HG02610 (cell line): ENCODE data around the gene PLXND1.

ENCODE experiments used
- ATAC-seq: cut with Tn5 transposase; IDR thresholded peaks from one replicate; pipeline ENCODE4 v1.9.1; 2021; ENCODE audit warnings: mild to moderate bottlenecking, moderate library complexity; ENCODE audit not compliant: unreplicated experiment

PLXND1 gene

GRCh38 chr3:129513705-129514104 is 92.8 kb downstream of the PLXND1 start:
- no peak for ATAC-seq

DNA sequence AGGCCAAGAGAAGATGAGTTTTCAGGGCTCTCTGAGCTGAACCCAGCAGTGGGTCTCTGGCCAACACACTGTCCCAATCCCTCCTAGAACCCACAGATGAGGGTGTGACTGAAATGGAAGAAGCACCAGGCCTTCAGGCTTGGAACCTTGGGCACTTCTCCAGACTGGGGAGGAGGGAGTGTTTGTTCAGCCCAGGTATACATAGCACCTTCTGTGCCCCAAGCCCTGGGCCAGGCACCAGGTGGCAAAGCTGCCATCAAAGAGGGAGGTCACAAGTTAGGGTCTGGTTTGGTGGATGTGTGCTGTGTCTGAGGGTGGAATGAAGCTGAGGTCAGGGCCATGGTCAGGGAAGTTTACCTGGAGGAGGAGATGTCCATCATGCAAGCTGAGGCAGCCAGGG is 93.9 kb downstream of the PLXND1 start:
- ATAC-seq, result no peak

GRCh38 chr3:129507181-129507831 is 99.2 kb downstream of the PLXND1 start:
- no peak for ATAC-seq

- ATAC-seq, result no peak
Measured at GRCh38 chr3:129506231-129506742, 100.2 kb downstream of the PLXND1 start.

DNA sequence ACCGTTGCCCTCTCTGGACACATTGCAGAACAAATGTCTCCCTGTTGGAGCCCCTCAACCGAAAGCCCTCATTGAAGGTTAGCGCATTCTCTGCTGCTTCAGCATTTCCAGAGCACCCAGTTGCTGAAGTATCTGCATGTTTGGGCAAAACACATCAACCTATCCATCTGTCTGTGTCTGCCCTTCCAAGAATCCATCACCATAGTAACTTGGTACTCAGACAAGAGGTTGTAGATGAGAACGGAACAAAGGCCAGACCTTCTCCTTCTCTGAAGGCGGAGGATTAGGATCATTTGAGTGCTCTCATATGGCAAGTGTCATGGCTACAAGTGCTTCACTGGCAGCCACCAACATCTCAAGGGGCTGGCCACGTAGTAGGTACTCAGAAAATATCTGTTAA is 101.1 kb downstream of the PLXND1 start:
- no peak for ATAC-seq
